Measurements from ENCODE around the gene C1QBP. TPM values are rescaled to one million over a fixed set of nuclear protein-coding genes. Genes with fewer than 3 reads are reported as not detected.

The C1QBP gene
- total RNA-seq, 4 donors from 2014 or later, result 55.7 to 173 (median 117) TPM

- no peak overlapping the region for H3K4me3 ChIP-seq
- no peak overlapping the region for H3K27ac ChIP-seq
- no peak for DNase-seq (ENCODE audit: low spot score in 2 of 2)
- H3K9me3 ChIP-seq, result no peaks in the 10 kb centered on the region
- no peaks in the 10 kb centered on the region for H3K4me1 ChIP-seq
- no peaks in the 10 kb centered on the region for H3K27me3 ChIP-seq
- peaks cover 95% of the 10 kb centered on the region for H3K36me3 ChIP-seq
- WGBS, result 88% methylated on average over 5 of the region's 5 CpGs
- TF ChIP-seq CTCF (IDR thresholded peaks at IDR 0.05), result no peak
- no peak for TF ChIP-seq POLR2AphosphoS5 (IDR thresholded peaks at IDR 0.05)
- TF ChIP-seq POLR2A (IDR thresholded peaks at IDR 0.05), result no peak
These were observed 47.3 kb downstream of the C1QBP start for GRCh38 chr17:5391678-5392077.

Other genes starting within 250 kb of the C1QBP start
- 10 to 100 TPM in 1 of 4 donors, 1 to 10 TPM in 3; 2.5 to 10.1 (median 4.5) TPM for gene ZNF594, start 247.3 kb downstream of the C1QBP start, total RNA-seq
- not detected for gene SCIMP, start 204.3 kb downstream of the C1QBP start, total RNA-seq
- gene RABEP1, start 156.9 kb downstream of the C1QBP start, total RNA-seq, result 10 to 100 TPM; 19.2 to 46.4 (median 25.0) TPM
- gene NUP88, start 19.5 kb downstream of the C1QBP start, total RNA-seq, result 10 to 100 TPM; 64.4 to 87.1 (median 75.6) TPM
- 10 to 100 TPM; 29.2 to 81.7 (median 34.8) TPM for gene RPAIN, start 19.0 kb downstream of the C1QBP start, total RNA-seq
- 10 to 100 TPM; 11.6 to 19.1 (median 14.6) TPM for gene DHX33, start 29.8 kb upstream of the C1QBP start, total RNA-seq
- 10 to 100 TPM; 24.5 to 34.8 (median 25.3) TPM for gene DERL2, start 47.0 kb upstream of the C1QBP start, total RNA-seq
- 10 to 100 TPM in 1 of 4 donors, 1 to 10 TPM in 3; 5.8 to 15.2 (median 8.1) TPM for gene MIS12, start 47.4 kb upstream of the C1QBP start, total RNA-seq
- 100 to 1,000 TPM in 1 of 4 donors, 10 to 100 TPM in 3; 66.9 to 279 (median 95.8) TPM for gene NLRP1, start 145.4 kb upstream of the C1QBP start, total RNA-seq

Measured in suprapubic skin (tissue), 4 donors.